BLaER1 (cell line): ENCODE measurements around the gene SFT2D2.

Experiments used
- H3K27ac ChIP-seq: shearing (Covaris generic); formaldehyde crosslinking; 2 replicates; pipeline ENCODE4 v1.8.1; 2022
- H3K27me3 ChIP-seq: shearing (Covaris generic); formaldehyde crosslinking; 2 replicates; pipeline ENCODE4 v1.8.1; 2022
- H3K36me3 ChIP-seq: shearing (Covaris generic); formaldehyde crosslinking; 2 replicates; pipeline ENCODE4 v1.8.1; 2022
- H3K4me1 ChIP-seq: shearing (Covaris generic); formaldehyde crosslinking; 2 replicates; pipeline ENCODE4 v1.8.1; 2022
- H3K4me2 ChIP-seq: shearing (Covaris generic); formaldehyde crosslinking; 2 replicates; pipeline ENCODE4 v1.8.1; 2022
- H3K4me3 ChIP-seq: shearing (Covaris generic); formaldehyde crosslinking; 2 replicates; pipeline ENCODE4 v1.8.1; 2022
- H3K9ac ChIP-seq: shearing (Covaris generic); formaldehyde crosslinking; 2 replicates; pipeline ENCODE4 v1.8.1; 2022
- H3K9me3 ChIP-seq: shearing (Covaris generic); formaldehyde crosslinking; 2 replicates; pipeline ENCODE4 v1.8.1; 2022
- H4K20me1 ChIP-seq: shearing (Covaris generic); formaldehyde crosslinking; 2 replicates; pipeline ENCODE4 v1.8.1; 2022
- Cebpa-rat ChIP-seq: shearing (Covaris generic); IDR thresholded peaks from 2 replicates; pipeline ENCODE4 v1.8.1; 2022

Gene SFT2D2

DNA sequence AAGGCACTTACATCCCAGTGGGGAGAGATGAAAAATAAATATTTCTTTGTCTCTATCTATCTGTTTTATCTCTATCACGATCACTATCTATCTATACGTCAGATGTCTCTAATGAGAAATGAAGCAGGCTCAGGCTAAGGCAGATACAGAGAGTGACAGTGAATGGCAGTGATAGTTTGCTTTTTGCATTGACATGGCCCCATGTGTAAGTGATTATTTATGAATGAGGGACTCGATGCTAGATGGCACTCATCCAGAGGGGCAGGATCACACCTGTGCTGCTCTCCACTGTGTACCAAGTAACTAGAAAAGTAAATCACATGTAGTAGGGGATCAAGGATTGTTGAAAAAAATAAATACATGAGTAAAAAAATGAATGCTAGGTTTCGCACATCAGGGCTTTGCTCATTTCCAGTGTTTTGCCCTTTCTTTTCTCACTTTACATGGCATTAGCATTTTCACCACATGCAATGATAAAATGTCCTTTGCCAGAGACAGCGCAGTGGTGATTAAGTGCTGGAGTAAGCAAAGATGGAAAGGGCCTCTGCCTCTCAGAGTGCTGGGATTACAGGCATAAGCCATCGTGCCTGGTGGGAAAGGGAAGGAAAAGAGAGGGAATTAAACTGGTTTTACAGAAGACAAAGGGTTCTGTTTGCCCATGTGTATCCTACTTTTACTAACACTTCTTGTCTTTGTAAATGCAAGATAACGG lies 71.4 kb downstream of the SFT2D2 start:
- H3K9me3 ChIP-seq: no peaks in the 10 kb centered on the region
- H3K4me2 ChIP-seq: no peak overlapping the region
- H3K27ac ChIP-seq: no peak overlapping the region
- H3K4me1 ChIP-seq: no peaks in the 10 kb centered on the region
- no peak overlapping the region for H3K9ac ChIP-seq
- no peaks in the 10 kb centered on the region for H3K36me3 ChIP-seq
- no peaks in the 10 kb centered on the region for H4K20me1 ChIP-seq
- TF ChIP-seq Cebpa-rat: no peak
- no peaks in the 10 kb centered on the region for H3K27me3 ChIP-seq
- no peak overlapping the region for H3K4me3 ChIP-seq

DNA sequence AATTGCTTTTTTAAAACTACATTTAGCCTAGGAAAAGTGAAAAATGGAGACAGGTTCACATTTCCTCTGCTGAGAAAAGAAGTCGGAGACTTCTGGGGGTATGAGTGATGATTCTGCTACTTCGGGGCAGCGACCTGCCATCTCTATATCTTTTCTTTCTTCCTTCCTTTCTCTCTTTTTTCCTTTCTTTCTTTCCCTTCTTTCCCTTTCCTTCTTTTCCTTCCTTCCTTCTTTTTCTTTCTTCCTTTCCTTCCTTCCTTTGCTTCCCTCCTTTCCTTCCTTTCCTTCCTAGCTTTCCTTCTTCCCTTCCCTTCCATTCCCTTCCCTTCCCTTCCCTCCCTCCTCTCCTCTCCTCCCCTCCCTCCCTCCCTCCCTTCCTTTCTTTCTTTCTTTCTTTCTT lies 72.6 kb downstream of the SFT2D2 start:
- H3K9ac ChIP-seq: no peak overlapping the region
- no peak for TF ChIP-seq Cebpa-rat
- H3K9me3 ChIP-seq: no peaks in the 10 kb centered on the region
- H3K4me2 ChIP-seq: no peak overlapping the region
- H3K4me3 ChIP-seq: no peak overlapping the region
- H3K36me3 ChIP-seq: no peaks in the 10 kb centered on the region
- H3K27me3 ChIP-seq: no peaks in the 10 kb centered on the region
- H3K4me1 ChIP-seq: no peaks in the 10 kb centered on the region
- no peak overlapping the region for H3K27ac ChIP-seq
- H4K20me1 ChIP-seq: no peaks in the 10 kb centered on the region

DNA sequence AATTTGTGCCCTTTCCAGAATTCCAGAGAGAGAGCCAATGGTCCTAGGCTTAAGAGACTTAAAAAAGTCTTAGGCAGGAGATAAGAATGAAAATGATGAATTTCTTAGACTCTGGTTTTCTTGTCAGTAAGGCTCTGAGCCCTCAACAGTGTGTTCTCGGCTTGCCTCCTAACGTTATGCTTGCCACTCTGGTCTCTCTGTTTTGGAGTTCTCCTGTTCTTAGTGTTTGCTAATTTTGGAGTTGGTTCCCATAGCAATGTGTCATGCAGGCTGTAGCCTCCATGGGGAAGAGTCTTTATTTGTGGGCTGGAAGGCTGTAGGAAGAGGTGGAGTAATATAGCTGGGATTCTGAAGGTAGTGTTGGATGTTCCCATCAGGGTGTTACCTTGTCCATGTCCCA lies 74.8 kb downstream of the SFT2D2 start:
- no peaks in the 10 kb centered on the region for H3K9me3 ChIP-seq
- H3K27me3 ChIP-seq: no peaks in the 10 kb centered on the region
- no peak overlapping the region for H3K9ac ChIP-seq
- no peaks in the 10 kb centered on the region for H3K36me3 ChIP-seq
- no peaks in the 10 kb centered on the region for H4K20me1 ChIP-seq
- H3K27ac ChIP-seq: no peak overlapping the region
- H3K4me3 ChIP-seq: no peak overlapping the region
- TF ChIP-seq Cebpa-rat: no peak
- H3K4me1 ChIP-seq: no peaks in the 10 kb centered on the region
- no peak overlapping the region for H3K4me2 ChIP-seq

DNA sequence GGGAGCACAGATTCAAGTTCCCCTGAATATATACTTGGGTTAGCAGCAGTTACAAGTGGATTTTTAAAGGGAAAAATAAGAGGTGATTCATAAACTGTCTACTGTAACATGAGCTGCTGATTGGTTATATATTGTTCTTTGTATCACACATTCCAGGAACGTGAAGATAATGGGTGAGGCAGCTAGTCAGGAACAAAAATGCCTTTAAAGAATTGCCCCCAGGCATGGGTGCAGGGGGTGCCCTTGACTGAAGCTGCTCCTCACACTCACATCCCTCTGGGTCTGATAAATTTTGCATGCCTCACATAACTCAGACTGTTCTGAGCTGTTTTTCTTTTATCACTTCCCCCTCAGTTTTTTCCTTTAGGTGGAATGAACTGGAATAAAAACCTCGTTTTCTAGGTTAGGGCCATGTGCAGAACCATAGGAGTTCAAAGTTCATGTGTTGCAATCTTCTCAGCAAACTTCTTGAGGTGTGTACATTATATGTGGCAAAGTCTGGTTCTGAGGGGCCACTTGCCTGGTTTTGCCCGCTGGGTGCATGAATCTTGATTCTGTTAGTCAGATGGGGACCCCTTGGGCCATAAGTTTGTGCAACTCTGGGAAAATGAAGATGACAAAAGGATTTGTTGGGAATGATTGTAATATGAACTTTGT lies 76.0 kb downstream of the SFT2D2 start:
- H3K27ac ChIP-seq: no peak overlapping the region
- no peak for TF ChIP-seq Cebpa-rat

More for the DNA sequence above, 76.0 kb downstream of the SFT2D2 start:
- Histone ChIP-seq H3K4me1 (no peaks in the 10 kb centered on the region), H4K20me1 (no peaks in the 10 kb centered on the region), H3K36me3 (peaks cover 4% of the 10 kb centered on the region; the same call in 1 of the 2 replicates), H3K4me2 (no peak overlapping the region), H3K9ac (no peak overlapping the region), H3K9me3 (no peaks in the 10 kb centered on the region), H3K4me3 (no peak overlapping the region), H3K27me3 (no peaks in the 10 kb centered on the region)
